HG03432 (cell line): ENCODE measurements around the gene PEX12.
"Not testable (repeated sequence)": the region's sequence is repeated elsewhere in the genome, so short reads cannot be mapped to it uniquely, and the experiment has no call there.

Experiments
- ATAC-seq: cut with Tn5 transposase; IDR thresholded peaks from one replicate; pipeline ENCODE4 v1.9.1; 2021; ENCODE audit warnings: mild to moderate bottlenecking, moderate library complexity; ENCODE audit not compliant: unreplicated experiment

PEX12 gene

DNA sequence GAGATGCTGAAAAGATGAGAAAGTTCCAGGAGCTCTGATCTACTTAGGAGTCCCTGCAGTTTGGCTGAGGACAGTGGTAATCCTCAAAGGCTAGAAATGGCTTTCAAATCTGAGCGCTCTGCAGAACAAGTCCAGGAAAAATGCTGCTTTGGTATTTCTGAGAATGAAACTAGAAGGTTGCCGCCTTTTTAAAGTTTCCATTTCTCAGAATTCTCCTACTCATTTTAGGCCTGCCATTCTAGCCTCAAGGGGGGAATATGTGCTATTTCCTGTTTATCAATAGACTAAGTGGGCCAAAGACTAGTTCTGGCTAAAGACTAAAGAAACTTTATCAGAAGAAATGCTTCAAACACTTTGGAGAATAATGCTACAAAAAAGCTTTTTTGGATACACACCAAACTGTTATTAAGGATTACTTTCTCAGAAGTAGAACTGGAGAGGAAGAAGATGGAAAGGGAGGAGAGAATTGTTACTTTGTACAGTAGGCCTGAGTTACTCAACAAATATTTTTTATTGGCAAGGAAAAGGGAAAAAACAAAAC, 40.7 kb downstream of the PEX12 start, which contains the start of gene SLFN12L:
Gene SLFN12L, minus strand, starts transcription at position 78 of the 541 bp plus-strand sequence. CDS start 15,314 bp downstream, outside the sequence.
- no peak for ATAC-seq

DNA sequence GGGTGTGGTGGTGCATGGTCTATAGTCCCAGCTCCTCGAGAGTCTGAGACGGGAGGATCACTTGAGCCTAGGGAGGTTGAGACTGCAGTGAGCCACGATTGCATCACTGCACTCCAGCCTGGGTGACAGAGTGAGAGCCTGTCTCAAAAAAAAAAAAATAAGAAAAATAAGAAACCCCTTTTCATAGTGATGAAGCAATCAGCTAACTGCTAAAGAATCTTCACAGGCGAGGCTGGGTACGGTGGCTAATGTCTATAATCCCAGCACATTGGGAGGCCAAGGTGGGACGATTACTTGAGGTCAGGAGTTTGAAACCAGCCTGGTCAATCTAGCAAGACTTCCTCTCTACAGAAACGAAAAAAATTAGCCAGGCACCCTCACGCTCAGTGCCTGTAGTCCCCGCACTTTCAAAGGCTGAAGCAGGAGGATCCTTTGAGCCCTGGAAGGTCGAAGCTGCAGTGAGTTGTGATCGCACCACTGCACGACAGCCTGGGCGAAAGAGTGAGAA, 41.7 kb downstream of the PEX12 start:
- ATAC-seq, result no peak

DNA sequence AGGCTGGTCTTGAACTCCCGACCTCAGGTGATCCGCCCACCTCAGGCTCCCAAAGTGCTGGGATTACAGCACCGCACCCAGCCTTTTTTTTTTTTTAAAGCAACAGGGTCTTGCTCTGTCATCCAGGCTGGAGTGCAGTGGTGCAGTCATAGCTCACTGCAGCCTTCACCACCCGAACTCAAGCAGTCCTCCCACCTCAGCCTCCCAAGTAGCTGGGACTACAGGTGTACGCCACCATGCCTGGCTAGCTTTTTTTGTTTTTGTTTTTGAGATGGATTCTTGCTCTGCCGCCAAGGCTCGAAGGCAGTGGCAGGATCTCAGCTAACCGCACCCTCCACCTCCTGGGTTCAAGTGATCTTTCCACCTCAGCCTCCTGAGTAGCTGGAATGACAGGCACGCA, 43.0 kb downstream of the PEX12 start:
- ATAC-seq, result not testable (repeated sequence)

DNA sequence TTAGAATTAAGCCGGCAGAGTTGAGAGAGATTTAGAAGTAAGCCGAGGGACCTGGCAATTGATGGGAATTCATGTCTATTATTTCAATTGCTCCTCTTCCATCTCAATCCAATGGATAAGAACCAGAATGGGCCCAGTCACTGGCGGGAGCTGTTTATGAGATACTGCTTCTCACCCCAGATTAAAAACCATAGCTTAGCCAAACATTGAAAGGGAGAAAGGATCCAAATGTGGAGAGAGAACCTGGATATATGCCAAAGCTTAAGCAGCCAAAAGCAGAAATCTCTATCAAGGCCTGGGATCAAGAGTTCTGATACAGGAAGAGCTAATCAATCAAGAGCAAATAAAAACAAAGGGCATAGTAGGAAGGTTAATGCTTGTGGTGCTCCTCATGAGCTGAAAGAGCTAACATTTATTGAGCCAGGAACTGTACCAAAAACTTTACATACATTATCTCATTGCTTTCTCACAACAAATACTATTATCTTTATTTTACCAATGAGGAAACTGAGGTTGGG, 43.7 kb downstream of the PEX12 start:
- no peak for ATAC-seq

DNA sequence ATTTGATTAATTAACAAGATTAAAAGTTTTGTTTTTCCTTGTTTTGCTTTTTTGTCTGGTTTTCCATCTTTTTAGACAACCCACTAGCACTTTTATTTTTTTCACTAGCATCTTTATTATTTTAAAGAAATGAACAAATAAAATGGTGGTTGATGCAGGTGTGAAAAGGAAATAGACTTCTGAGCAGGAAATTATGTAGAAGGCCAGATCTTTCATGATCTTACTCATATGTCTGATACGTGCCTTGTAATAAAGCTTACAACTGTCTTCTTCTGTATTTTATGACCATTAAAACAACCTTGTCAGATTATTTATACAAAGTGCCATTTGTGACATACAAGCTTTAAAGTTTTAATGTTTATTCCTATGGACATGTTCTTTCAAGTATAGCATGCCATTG, 47.2 kb downstream of the PEX12 start:
- no peak for ATAC-seq

DNA sequence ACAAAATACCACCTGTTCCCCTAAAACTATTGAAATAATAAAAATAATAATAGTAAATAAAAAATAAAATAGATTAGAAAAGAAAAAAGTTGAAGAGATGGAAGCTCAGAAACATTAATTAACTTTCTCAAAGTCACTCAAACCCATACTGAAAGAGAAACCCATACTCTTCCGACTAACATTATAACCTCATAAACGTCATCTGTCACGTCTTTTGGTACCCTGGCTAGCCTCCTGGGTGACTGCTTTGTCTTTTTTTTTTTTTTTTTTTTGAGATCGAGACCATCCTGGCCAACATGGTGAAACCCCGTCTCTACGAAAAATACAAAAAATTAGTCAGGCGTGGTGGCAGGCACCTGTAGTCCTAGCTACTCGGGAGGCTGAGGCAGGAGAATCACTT, 48.5 kb downstream of the PEX12 start:
- ATAC-seq, result no peak

DNA sequence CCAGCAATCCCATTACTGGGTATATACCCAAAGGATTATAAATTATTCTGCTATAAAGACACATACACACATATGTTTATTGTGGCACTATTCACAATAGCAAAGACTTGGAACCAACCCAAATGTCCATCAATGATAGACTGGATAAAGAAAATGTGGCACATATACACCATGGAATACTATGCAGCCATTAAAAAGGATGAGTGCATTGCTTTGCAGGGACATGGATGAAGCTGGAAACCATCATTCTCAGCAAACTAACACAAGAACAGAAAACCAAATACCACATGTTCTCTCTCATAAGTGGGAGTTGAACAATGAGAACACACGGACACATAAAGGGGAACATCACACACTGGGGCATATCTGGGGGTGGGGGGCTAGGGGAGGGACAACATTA, 49.0 kb downstream of the PEX12 start:
- not testable (repeated sequence) for ATAC-seq
